ENCODE data around the gene PTPRA. TPM values are rescaled to one million over a fixed set of nuclear protein-coding genes. Genes with fewer than 3 reads are reported as not detected.

PTPRA gene
- total RNA-seq, 2 experiments from 2014 or later = 42.0 to 43.1 TPM

- TF ChIP-seq CTCF (IDR thresholded peaks at IDR 0.05) = no peak
- Mint-ChIP-seq H3K4me3 (no peak overlapping the region), H3K27ac (peak overlapping the region; percentile 85), H3K36me3 (ENCODE audit: low read depth) (peaks cover 24% of the 10 kb centered on the region), H3K4me1 (ENCODE audit: low read depth) (peaks cover 62% of the 10 kb centered on the region), H3K27me3 (no peaks in the 10 kb centered on the region), H3K9me3 (no peaks in the 10 kb centered on the region)
- ChIA-PET POLR2A (interaction anchor here (1.0 to 1.5 kb wide), 2 partner anchors 27 to 34 kb away, joined by 4 to 5 read pairs; no protein-coding TSS in a partner anchor), CTCF (interaction anchor here (0.9 to 2.4 kb wide), 4 partner anchors 27 to 210 kb away, joined by 3 to 6 read pairs (median 5); partner anchors contain the start of genes PCED1A and VPS16)
- intact Hi-C loops (cut with micrococcal nuclease) = loop anchor here (5.0 kb wide), 1 partner anchor 120 kb away; no protein-coding TSS in a partner anchor
- no peak for DNase-seq
- ATAC-seq = no peak
These were observed 6.0 kb upstream of the PTPRA start for GRCh38 chr20:2867081-2867864.

- POLR2A ChIA-PET = no interaction called here
- peaks cover 25% of the 10 kb centered on the region for H3K36me3 Mint-ChIP-seq (ENCODE audit: low read depth)
- no peak overlapping the region for H3K4me3 Mint-ChIP-seq
- intact Hi-C loops (cut with micrococcal nuclease) = loop anchor here (5.0 kb wide), 1 partner anchor 118 kb away; no protein-coding TSS in a partner anchor
- no peak overlapping the region for H3K27ac Mint-ChIP-seq
- DNase-seq (no peak), ATAC-seq (no peak)
- peaks cover 61% of the 10 kb centered on the region for H3K4me1 Mint-ChIP-seq (ENCODE audit: low read depth)
- H3K27me3 Mint-ChIP-seq = no peaks in the 10 kb centered on the region
- no peak for TF ChIP-seq CTCF (IDR thresholded peaks at IDR 0.05)
- CTCF ChIA-PET = no interaction called here
- no peaks in the 10 kb centered on the region for H3K9me3 Mint-ChIP-seq
These were observed 3.9 kb upstream of the PTPRA start for GRCh38 chr20:2869381-2869780.

- Mint-ChIP-seq H3K36me3 (ENCODE audit: low read depth) (peaks cover 28% of the 10 kb centered on the region), H3K4me1 (ENCODE audit: low read depth) (peaks cover 61% of the 10 kb centered on the region), H3K27me3 (no peaks in the 10 kb centered on the region), H3K9me3 (no peaks in the 10 kb centered on the region), H3K27ac (peak overlapping the region; percentile 81), H3K4me3 (peak overlapping the region; percentile 56)
- no peak for DNase-seq
- no peak for ATAC-seq
- ChIA-PET POLR2A (interaction anchor here (0.7 to 1.6 kb wide), 5 partner anchors 25 to 143 kb away, joined by 3 to 6 read pairs (median 3); partner anchors contain the start of genes PCED1A and VPS16), CTCF (interaction anchor here (1.0 to 1.3 kb wide), 2 partner anchors 12 to 18 kb away, joined by 3 to 5 read pairs; no protein-coding TSS in a partner anchor)
- intact Hi-C loops (cut with micrococcal nuclease) = no loop called here
- no peak for TF ChIP-seq CTCF (IDR thresholded peaks at IDR 0.05)
These were observed 2.2 kb upstream of the PTPRA start for GRCh38 chr20:2871111-2871465.

- Mint-ChIP-seq H3K4me1 (ENCODE audit: low read depth) (peaks cover 60% of the 10 kb centered on the region), H3K36me3 (ENCODE audit: low read depth) (peaks cover 26% of the 10 kb centered on the region), H3K27me3 (no peaks in the 10 kb centered on the region), H3K9me3 (no peaks in the 10 kb centered on the region), H3K4me3 (peak overlapping the region; percentile 82), H3K27ac (peak overlapping the region; percentile 94)
- intact Hi-C loops (cut with micrococcal nuclease) = no loop called here
- TF ChIP-seq CTCF (IDR thresholded peaks at IDR 0.05) = no peak
- POLR2A ChIA-PET = interaction anchor here (0.5 to 2.2 kb wide), 9 partner anchors 18 to 654 kb away, joined by 3 to 10 read pairs (median 3); partner anchors contain the start of genes NOP56, PCED1A and VPS16
- peak; percentile 82 for DNase-seq
- ATAC-seq = peak; percentile 29
- CTCF ChIA-PET = interaction anchor here (1.0 to 1.3 kb wide), 4 partner anchors 13 to 57 kb away, joined by 3 to 5 read pairs (median 3); no protein-coding TSS in a partner anchor
These were observed 1.4 kb upstream of the PTPRA start for GRCh38 chr20:2871661-2872458.

Measured in activated CD8-positive, alpha-beta T cell treated with anti-CD3 and anti-CD28 coated beads for 36 hours (primary cell).